ENCODE data around the gene GFOD1.

GFOD1 gene

GRCh38 chr6:13354331-13355042 is 132.9 kb downstream of the GFOD1 start:
- Histone ChIP-seq H3K27ac (peak overlapping the region; percentile 34), H3K9me3 (ENCODE audit: control insufficient read depth, low read length) (no peaks in the 10 kb centered on the region)

GRCh38 chr6:13352165-13352564 is 135.2 kb downstream of the GFOD1 start:
- no peak overlapping the region for H3K27ac ChIP-seq
- H3K4me1 ChIP-seq, result peaks cover 15% of the 10 kb centered on the region
- H2AFZ ChIP-seq, result no peak overlapping the region
- H3K79me2 ChIP-seq, result no peaks in the 10 kb centered on the region
- H3K9ac ChIP-seq, result no peak overlapping the region
- TF ChIP-seq CTCF (IDR thresholded peaks at IDR 0.05), result no peak
- H3K36me3 ChIP-seq (ENCODE audit: control insufficient read depth, insufficient read depth, low read length), result no peaks in the 10 kb centered on the region
- H3K4me2 ChIP-seq (ENCODE audit: low read length), result no peak overlapping the region
- H3K27me3 ChIP-seq (ENCODE audit: control insufficient read depth, insufficient read depth, low read length), result no peaks in the 10 kb centered on the region
- H3K9me3 ChIP-seq (ENCODE audit: control insufficient read depth, low read length), result no peaks in the 10 kb centered on the region
- H3K4me3 ChIP-seq (ENCODE audit: low read depth, low read length), result no peak overlapping the region

More at GRCh38 chr6:13354331-13355042, 132.9 kb downstream of the GFOD1 start:
- Histone ChIP-seq H2AFZ (peak overlapping the region; percentile 20), H3K4me3 (ENCODE audit: low read depth, low read length) (no peak overlapping the region), H3K36me3 (ENCODE audit: control insufficient read depth, insufficient read depth, low read length) (no peaks in the 10 kb centered on the region), H3K27me3 (ENCODE audit: control insufficient read depth, insufficient read depth, low read length) (no peaks in the 10 kb centered on the region), H3K9ac (no peak overlapping the region), H3K79me2 (no peaks in the 10 kb centered on the region), H3K4me1 (peaks cover 15% of the 10 kb centered on the region), H3K4me2 (ENCODE audit: low read length) (no peak overlapping the region)
- TF ChIP-seq CTCF (IDR thresholded peaks at IDR 0.05), result no peak

DNA sequence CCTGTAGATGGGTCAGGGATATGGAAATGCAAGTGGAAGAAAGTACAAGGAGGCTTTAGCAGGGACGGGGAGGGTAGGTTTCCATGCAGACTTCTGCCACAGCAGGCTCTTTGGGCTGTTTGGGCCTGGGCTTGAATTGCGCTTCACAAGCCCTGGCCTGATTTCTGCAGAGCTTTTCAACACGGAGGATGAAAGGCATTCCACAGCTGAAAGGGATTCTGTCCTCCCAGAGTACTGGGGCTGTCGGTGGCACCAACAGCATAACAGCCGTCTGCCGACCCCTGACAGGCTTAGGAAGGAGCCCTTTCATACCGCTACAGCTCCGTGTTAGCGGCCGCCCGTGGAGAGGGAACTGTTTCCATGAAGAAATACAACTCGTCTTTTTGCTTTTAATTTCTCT is 136.1 kb downstream of the GFOD1 start:
- H3K4me1 ChIP-seq, result peaks cover 14% of the 10 kb centered on the region
- no peak overlapping the region for H3K9ac ChIP-seq

DNA sequence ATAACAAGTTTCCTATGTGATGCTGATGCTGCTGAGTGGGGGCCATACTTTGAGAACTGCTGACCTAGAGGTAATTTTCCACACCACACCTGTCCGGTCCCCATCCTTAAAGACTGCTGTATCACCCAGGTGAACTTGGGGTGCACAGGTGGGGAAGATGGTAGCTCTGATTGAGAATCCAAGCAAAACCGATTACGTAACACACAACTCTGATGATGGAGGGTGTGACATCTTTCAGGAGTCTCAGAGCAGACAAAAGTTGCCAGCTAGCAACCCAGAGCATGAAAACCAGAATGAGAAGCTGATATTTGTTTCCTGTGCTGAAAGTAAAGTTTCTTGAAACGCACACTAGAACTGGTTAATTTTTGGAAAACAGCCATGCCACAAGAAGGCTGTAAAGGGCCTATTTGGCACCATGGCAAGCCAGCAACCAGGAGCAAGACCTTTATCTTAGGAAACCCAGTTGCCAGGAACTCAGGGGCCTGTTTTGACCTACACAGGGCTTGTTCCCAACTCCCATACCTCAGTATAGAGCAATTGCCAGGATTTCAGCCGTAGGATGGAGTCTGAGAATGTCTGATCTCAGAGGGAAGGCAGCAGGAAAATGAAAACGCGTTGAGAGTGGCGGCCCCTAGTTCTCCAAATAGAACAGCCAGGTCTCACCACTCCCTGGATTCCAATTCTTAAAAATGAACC is 137.4 kb downstream of the GFOD1 start:
- no peak overlapping the region for H3K27ac ChIP-seq
- no peaks in the 10 kb centered on the region for H3K36me3 ChIP-seq (ENCODE audit: control insufficient read depth, insufficient read depth, low read length)
- TF ChIP-seq CTCF (IDR thresholded peaks at IDR 0.05), result no peak
- no peak overlapping the region for H3K9ac ChIP-seq
- H3K27me3 ChIP-seq (ENCODE audit: control insufficient read depth, insufficient read depth, low read length), result no peaks in the 10 kb centered on the region
- H3K9me3 ChIP-seq (ENCODE audit: control insufficient read depth, low read length), result no peaks in the 10 kb centered on the region
- no peak overlapping the region for H2AFZ ChIP-seq
- H3K79me2 ChIP-seq, result no peaks in the 10 kb centered on the region
- no peak overlapping the region for H3K4me2 ChIP-seq (ENCODE audit: low read length)
- H3K4me3 ChIP-seq (ENCODE audit: low read depth, low read length), result no peak overlapping the region
- H3K4me1 ChIP-seq, result peaks cover under 1% of the 10 kb centered on the region

More for the DNA sequence above, 136.1 kb downstream of the GFOD1 start:
- Histone ChIP-seq H3K36me3 (ENCODE audit: control insufficient read depth, insufficient read depth, low read length) (no peaks in the 10 kb centered on the region), H3K79me2 (no peaks in the 10 kb centered on the region), H3K9me3 (ENCODE audit: control insufficient read depth, low read length) (no peaks in the 10 kb centered on the region), H3K27me3 (ENCODE audit: control insufficient read depth, insufficient read depth, low read length) (no peaks in the 10 kb centered on the region), H2AFZ (no peak overlapping the region), H3K4me3 (ENCODE audit: low read depth, low read length) (no peak overlapping the region), H3K27ac (no peak overlapping the region), H3K4me2 (ENCODE audit: low read length) (no peak overlapping the region)
- TF ChIP-seq CTCF (IDR thresholded peaks at IDR 0.05), result no peak
